ENCODE results near the gene HOXD3. TPM values are rescaled to one million over a fixed set of nuclear protein-coding genes. Genes with fewer than 3 reads are reported as not detected.

HOXD3 gene
- total RNA-seq, 1 donor from 2014 or later = 0.47 TPM

GRCh38 chr2:176115883-176116813, 41.0 kb upstream of the HOXD3 start, which contains the start of gene HOXD10:
HOXD10 (plus strand) TSS chr2:176116778; CDS start chr2:176116834, 56 bp downstream.
- no peak within 1 kb of the TSS for H3K27ac ChIP-seq
- TF ChIP-seq CTCF (IDR thresholded peaks at IDR 0.05) = no peak
- no peak within 1 kb of the TSS for H3K4me3 ChIP-seq
- DNase-seq (no peak), ATAC-seq (peak in 1 of 2 donors; percentile 41)
- peaks cover 100% of the 10 kb centered on the region for H3K27me3 ChIP-seq (ENCODE audit: low read depth)
- H3K4me1 ChIP-seq = no peaks in the 10 kb centered on the region
- intact Hi-C loops (cut with DNase I) = no loop called here
- no peaks in the 10 kb centered on the region for H3K36me3 ChIP-seq
- H3K9me3 ChIP-seq = no peaks in the 10 kb centered on the region

GRCh38 chr2:176117162-176117822, 39.8 kb upstream of the HOXD3 start:
- no peak for DNase-seq
- intact Hi-C loops (cut with DNase I) = no loop called here
- no peaks in the 10 kb centered on the region for H3K9me3 ChIP-seq
- peaks cover 100% of the 10 kb centered on the region for H3K27me3 ChIP-seq (ENCODE audit: low read depth)
- ATAC-seq = no peak
- H3K36me3 ChIP-seq = no peaks in the 10 kb centered on the region
- H3K27ac ChIP-seq = no peak overlapping the region
- no peak for TF ChIP-seq CTCF (IDR thresholded peaks at IDR 0.05)
- no peak overlapping the region for H3K4me3 ChIP-seq
- peaks cover 2% of the 10 kb centered on the region for H3K4me1 ChIP-seq

- Histone ChIP-seq H3K4me3 (no peak overlapping the region), H3K36me3 (no peaks in the 10 kb centered on the region), H3K4me1 (peaks cover 8% of the 10 kb centered on the region), H3K27me3 (ENCODE audit: low read depth) (peaks cover 100% of the 10 kb centered on the region), H3K9me3 (no peaks in the 10 kb centered on the region), H3K27ac (no peak overlapping the region)
- ATAC-seq = no peak
- intact Hi-C loops (cut with DNase I) = no loop called here
- DNase-seq = no peak
- TF ChIP-seq CTCF (IDR thresholded peaks at IDR 0.05) = no peak
Measured at GRCh38 chr2:176117823-176118371, 39.2 kb upstream of the HOXD3 start.

GRCh38 chr2:176118601-176119339, 38.3 kb upstream of the HOXD3 start:
- no peaks in the 10 kb centered on the region for H3K36me3 ChIP-seq
- H3K4me3 ChIP-seq = no peak overlapping the region
- H3K4me1 ChIP-seq = peaks cover 13% of the 10 kb centered on the region
- ATAC-seq = no peak
- peaks cover 100% of the 10 kb centered on the region for H3K27me3 ChIP-seq (ENCODE audit: low read depth)
- TF ChIP-seq CTCF (IDR thresholded peaks at IDR 0.05) = no peak
- H3K27ac ChIP-seq = no peak overlapping the region
- no peak for DNase-seq
- intact Hi-C loops (cut with DNase I) = no loop called here
- H3K9me3 ChIP-seq = no peaks in the 10 kb centered on the region
